HG03060 (cell line): ENCODE results near the gene FOXP1.
A peak's percentile ranks its signal among the peaks of the same experiment; 100 is the strongest.

Source experiments
- ATAC-seq: cut with Tn5 transposase; IDR thresholded peaks from one replicate; pipeline ENCODE4 v1.9.1; 2021; ENCODE audit warnings: low read depth, moderate number of reproducible peaks; ENCODE audit not compliant: unreplicated experiment

Gene FOXP1

GRCh38 chr3:71142441-71143161, 440.9 kb downstream of the FOXP1 start:
- no peak for ATAC-seq

GRCh38 chr3:71140477-71140876, 443.1 kb downstream of the FOXP1 start:
- ATAC-seq: no peak

GRCh38 chr3:71139496-71139895, 444.0 kb downstream of the FOXP1 start:
- no peak for ATAC-seq

DNA sequence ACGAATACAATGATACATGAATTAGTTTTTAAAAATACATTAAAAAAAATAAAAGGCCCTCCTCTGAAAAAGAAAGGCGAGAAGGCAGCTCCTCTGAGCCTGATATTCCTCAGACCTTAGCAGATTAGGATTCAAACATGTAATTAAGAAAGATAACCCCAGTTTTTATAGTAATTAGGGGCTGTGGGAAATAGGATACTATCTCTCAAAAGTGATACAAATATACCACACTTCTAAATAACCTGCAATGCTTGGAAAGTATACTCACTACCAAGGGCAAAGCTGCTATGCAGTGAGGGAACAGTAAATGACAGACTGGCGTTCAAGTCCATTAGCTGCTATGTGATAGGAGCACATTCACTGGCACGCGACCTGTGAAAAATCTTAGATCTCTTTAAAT, 445.1 kb downstream of the FOXP1 start:
- ATAC-seq: no peak

- ATAC-seq: no peak
Observed at GRCh38 chr3:71136276-71136675, 447.3 kb downstream of the FOXP1 start.

GRCh38 chr3:71135373-71136088, 448.0 kb downstream of the FOXP1 start:
- no peak for ATAC-seq

GRCh38 chr3:71134521-71134920, 449.0 kb downstream of the FOXP1 start:
- no peak for ATAC-seq

DNA sequence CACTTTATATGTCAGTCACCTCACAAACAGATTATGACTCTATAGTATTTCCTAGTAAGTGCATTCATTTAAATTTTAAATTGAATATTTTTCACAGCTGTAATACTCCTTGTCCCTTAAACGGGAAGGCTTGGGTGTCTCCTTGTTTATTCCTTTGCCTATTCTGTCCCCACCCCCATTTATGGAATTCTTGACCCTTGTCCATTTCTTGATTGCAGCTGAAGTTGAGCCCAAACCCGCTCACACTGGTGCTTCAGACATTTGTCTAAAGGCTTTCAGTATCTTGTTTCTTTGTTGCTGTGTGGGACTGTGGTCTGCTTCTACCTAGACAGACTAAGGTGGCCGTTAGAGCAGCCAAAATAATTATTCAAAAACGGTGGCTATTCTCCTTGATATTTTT, 449.7 kb downstream of the FOXP1 start:
- ATAC-seq: no peak

GRCh38 chr3:71132995-71133730, 450.4 kb downstream of the FOXP1 start:
- no peak for ATAC-seq

GRCh38 chr3:71131375-71132314, 451.9 kb downstream of the FOXP1 start:
- no peak for ATAC-seq

DNA sequence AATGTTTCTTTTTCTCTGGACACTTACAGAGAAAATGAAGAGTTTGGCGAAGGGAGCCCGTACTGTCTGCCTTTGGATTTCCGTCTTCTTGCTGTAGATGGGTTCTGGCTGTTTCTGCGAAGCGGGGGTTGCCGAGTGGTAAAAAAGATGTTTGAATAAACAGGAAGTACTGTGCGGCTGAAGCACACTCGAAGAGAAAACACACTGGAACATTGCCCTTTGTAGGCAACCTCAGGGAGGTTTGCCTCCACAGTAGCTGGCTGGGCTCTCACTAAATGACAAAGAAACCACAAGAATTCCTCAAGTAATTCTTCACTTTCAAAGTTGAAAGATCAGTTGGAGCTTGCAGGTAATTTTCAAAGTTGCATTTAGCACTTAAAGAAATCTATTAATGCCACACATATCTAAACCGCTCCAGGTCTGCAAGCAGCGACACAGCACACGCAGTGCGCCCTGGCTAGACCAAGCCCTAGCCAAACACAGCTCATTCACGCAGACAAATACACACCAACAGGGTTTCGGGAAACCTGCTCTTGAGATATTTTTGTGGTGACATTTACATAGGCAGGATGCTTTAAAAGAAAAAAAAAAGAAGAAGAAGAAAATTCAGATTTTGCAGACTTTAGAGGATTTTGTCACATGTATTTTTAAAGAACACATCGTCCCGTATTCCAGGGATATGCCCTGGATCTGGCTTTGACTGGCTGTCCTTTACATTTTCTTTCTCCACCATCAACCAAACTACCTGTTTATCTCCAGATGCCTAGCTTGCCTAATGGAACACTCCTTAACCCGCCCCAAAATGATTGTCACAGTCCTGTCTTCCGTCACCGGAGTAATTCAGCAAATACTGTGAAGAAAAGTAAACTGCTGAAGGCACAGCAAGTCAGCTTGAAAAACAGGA, 452.8 kb downstream of the FOXP1 start:
- ATAC-seq: peak; percentile 65

DNA sequence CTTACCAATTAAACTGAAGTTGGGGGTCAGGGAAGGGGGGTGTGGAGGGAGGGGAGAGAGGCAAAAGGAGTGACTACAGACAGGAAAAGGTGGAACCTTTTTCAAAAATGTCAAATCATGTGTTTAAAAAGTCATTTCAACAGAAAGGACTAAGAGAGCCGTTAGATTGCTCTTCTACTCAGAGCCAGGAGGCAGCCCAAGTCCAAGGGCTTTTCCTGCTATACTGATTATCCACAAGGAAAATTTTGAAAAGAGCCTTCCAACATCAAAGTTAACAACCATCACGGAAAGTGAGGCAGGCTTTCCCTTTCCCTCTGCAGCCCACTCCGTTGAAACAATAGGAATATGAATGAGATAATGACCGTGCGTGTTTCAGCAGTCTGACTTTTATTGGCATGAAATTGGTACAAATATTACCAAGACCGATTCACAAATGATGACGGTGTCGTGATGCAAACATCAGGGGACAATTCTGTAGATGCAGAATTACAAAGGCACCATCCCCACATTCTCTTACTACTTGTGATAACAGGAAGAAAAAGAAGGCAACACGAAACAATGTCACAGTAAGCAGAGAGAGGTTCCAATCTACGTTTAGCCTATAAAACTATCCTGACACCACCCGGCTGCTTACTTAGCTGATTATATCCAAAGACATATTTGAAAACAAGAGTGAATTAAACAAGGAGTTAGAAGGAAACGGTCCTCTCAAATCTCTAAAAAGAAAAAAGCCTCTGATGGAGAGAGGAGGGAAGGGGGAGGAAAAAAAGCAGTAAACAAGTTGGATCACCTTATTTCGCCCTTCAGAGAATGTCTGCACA, 453.7 kb downstream of the FOXP1 start:
- no peak for ATAC-seq

GRCh38 chr3:71128961-71129360, 454.6 kb downstream of the FOXP1 start:
- ATAC-seq: no peak

DNA sequence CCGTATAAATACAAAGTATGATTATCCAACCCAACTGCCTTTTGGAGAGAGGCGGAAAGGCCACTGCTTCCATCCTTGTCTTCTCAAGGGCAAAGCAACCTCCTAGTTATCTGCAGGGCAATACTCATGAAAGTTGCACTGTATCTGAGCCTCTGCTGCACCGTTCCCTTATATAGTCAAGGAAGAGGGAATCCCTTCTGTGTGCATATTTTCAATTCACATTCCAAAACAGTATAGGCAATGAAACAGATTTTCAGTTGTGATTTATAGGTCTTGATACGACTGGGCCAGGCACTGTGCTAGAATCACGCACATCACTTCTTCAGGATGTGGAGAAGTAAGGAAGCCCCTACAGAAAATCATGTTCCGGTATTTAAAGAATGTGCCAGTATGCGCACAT, 455.7 kb downstream of the FOXP1 start:
- ATAC-seq: no peak

GRCh38 chr3:71127052-71127831, 456.3 kb downstream of the FOXP1 start:
- no peak for ATAC-seq

DNA sequence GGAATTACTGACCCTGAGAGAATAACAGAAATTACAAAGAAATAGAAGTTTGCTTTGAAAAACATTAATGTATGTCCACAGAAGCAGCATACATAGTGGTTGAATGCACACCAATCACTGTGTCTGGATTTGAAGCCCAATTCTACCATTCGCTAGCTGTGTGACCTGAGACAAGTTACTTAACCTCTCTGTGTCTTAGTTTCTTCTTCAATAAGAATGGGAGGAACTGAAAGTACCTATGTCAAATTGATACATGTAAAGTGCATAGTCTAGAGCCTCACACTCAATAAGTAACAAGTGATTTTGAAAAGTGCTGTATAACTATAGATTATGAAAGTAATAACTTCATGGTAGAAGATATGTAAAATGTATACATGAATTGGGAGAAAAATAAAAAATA, 457.8 kb downstream of the FOXP1 start:
- no peak for ATAC-seq

DNA sequence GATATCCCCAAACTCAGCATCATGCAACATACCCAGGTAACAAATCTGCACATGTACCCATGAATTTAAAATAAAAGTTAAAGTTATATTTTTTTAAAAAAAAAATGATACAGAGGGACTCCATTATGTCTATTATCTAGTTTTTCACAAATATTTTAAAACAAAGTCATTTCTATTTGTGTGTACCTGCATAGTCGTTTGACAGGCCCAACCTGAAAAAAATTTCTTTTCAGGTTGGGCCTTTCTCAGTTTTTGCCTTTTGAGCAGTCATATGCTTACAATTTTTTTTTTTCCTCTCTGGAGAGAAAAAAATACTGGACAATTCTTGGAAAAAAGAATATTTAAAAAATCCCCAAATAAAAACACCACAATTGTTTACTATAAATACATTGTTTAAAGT, 459.5 kb downstream of the FOXP1 start:
- ATAC-seq: no peak

DNA sequence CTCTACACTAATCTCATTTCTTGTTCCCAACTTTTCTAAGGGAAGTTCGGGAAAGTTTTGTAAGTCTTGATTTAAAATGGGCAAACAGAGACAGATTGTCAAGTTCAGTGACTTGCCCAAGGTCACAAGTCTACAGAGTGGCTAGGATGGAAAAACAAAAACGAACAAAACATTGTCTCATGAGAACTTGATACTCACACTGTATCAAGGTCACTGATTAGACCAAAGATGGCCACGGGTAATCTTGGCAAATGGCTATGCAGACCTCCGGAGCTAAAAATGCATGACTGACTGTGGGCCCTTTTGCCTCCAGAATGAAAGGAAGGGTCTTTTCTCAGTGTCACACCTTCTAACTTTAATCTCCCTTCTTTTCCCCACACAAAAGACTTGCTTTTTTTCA, 460.9 kb downstream of the FOXP1 start:
- no peak for ATAC-seq
